Right lobe of liver (tissue), 4 donors: ENCODE data around the gene BCKDHB.

Experiments used
- POLR2A ChIP-seq: fragments of 450-650 bp; IDR thresholded peaks from one replicate; pipeline ENCODE4 v1.6.1; 2017; ENCODE audit warnings: antibody characterized with exemption, mild to moderate bottlenecking
- TF ChIP-seq, protein P1 (sequence below), 4 donors: fragments of 200-600 bp in 3 of 4; fragments of 450-650 bp in 1 of 4; IDR thresholded peaks; one replicate each; pipeline versions ENCODE4 v1.5.1 to v1.8.0; 2016 to 2022; ENCODE audit warnings: antibody characterized with exemption in 4 of 4, mild to moderate bottlenecking in 2 of 4
- donor health status: DM: no; HTN: no; CAD: no.
- donor health status: DM: no; HTN: no; CAD: no.
- donor health status: DM: no; HTN: yes; CAD: no.

DNA sequence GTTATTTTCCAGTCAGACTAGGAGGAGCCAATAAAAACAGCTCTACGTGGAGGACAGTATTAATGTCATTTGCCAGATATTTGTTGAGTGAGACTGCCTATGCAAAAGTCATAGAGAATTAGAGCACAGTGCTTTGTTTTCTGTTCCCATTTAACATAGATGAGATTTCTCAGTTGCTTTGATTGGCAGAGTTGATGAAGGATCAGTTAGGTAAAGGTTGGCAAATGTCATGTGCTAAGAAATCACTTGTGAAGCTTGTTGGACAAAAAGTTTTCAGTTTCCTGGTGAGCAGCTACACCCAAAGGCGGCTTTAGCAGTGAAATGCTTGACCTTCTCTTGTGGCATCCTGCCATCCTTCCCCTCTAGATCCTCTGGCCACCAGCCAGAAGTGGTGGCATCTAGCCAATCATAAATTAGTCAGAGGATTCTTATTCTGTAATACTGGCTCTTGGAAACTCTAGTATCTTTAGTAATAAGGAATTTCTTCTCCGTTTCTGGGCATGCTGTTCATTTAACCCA, 37.0 kb downstream of the BCKDHB start:
- TF ChIP-seq, protein P1, sequence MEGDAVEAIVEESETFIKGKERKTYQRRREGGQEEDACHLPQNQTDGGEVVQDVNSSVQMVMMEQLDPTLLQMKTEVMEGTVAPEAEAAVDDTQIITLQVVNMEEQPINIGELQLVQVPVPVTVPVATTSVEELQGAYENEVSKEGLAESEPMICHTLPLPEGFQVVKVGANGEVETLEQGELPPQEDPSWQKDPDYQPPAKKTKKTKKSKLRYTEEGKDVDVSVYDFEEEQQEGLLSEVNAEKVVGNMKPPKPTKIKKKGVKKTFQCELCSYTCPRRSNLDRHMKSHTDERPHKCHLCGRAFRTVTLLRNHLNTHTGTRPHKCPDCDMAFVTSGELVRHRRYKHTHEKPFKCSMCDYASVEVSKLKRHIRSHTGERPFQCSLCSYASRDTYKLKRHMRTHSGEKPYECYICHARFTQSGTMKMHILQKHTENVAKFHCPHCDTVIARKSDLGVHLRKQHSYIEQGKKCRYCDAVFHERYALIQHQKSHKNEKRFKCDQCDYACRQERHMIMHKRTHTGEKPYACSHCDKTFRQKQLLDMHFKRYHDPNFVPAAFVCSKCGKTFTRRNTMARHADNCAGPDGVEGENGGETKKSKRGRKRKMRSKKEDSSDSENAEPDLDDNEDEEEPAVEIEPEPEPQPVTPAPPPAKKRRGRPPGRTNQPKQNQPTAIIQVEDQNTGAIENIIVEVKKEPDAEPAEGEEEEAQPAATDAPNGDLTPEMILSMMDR (IDR thresholded peaks at IDR 0.05), result no peak
- TF ChIP-seq POLR2A, result no peak
